ENCODE results near the gene SND1. TPM values are rescaled to one million over a fixed set of nuclear protein-coding genes. Genes with fewer than 3 reads are reported as not detected.

Gene SND1
- total and polyA plus RNA-seq, 2 donors (not counting 1 experiment from before 2014, with no cell fraction given), result 44.4 to 165 TPM

- H3K36me3 ChIP-seq (replicated peaks in 1 of 2; ENCODE audit: control extremely low read depth in 1 of 2, control insufficient read depth in 1 of 2, extremely low read depth in 1 of 2, insufficient read depth in 2 of 2, low read length in 1 of 2), result peaks cover 0 to 11% of the 10 kb centered on the region in 2 experiments
- no CpG with 5 or more reads among the region's 1 CpG for WGBS (ENCODE audit: insufficient coverage)
- no peak overlapping the region for H3K4me3 Mint-ChIP-seq
- H3K79me2 ChIP-seq (ENCODE audit: control insufficient read depth, insufficient read depth, low read length), result peaks cover 28% of the 10 kb centered on the region
- no peaks in the 10 kb centered on the region for H3K9me3 ChIP-seq (ENCODE audit: control extremely low read depth in 1 of 3, control insufficient read depth in 2 of 3, insufficient read depth in 1 of 3, low read length in 2 of 3)
- H4K20me1 ChIP-seq (ENCODE audit: control insufficient read depth, insufficient read depth, low read length, poor library complexity, severe bottlenecking), result no peaks in the 10 kb centered on the region
- no peaks in the 10 kb centered on the region for H3K9me3 Mint-ChIP-seq (ENCODE audit: insufficient read depth)
- no peak overlapping the region for H2AFZ ChIP-seq (ENCODE audit: insufficient read depth, low read depth, low read length, poor library complexity, severe bottlenecking)
- H3K4me2 ChIP-seq (replicated peaks; ENCODE audit: low read depth, low read length, poor library complexity, severe bottlenecking), result no peak overlapping the region
- CTCF ChIA-PET, result no interaction called here
- H3K9ac ChIP-seq (ENCODE audit: low read length), result no peak overlapping the region
- H3K27ac ChIP-seq (ENCODE audit: low read length in 2 of 2), result no peak overlapping the region
- H3K27ac Mint-ChIP-seq, result no peak overlapping the region
- H3K27me3 ChIP-seq (replicated peaks in 1 of 4; ENCODE audit: control extremely low read depth in 1 of 4, control insufficient read depth in 3 of 4, insufficient read depth in 4 of 4, low read length in 3 of 4), result no peaks in the 10 kb centered on the region
- no peaks in the 10 kb centered on the region for H3K27me3 Mint-ChIP-seq
- TF ChIP-seq EZH2 (IDR thresholded peaks at IDR 0.05; ENCODE audit: borderline replicate concordance, insufficient read depth, low read depth, low read length, poor library complexity, severe bottlenecking), result no peak
- no peak for TF ChIP-seq CTCF (IDR thresholded peaks at IDR 0.05)
- POLR2A ChIA-PET, result no interaction called here
- peaks cover 30 to 59% of the 10 kb centered on the region in 2 donors for H3K4me1 ChIP-seq (ENCODE audit: control insufficient read depth in 2 of 2, insufficient read depth in 2 of 2, low read length in 2 of 2)
- no peak for ATAC-seq (ENCODE audit: low read depth)
- no peak for DNase-seq
- peaks cover 72% of the 10 kb centered on the region for H3K4me1 Mint-ChIP-seq
- intact Hi-C loops (cut with micrococcal nuclease), result no loop called here
- no peak overlapping the region for H3K4me3 ChIP-seq (ENCODE audit: control extremely low read depth in 1 of 5, extremely low read depth in 1 of 5, insufficient read depth in 1 of 5, low read depth in 2 of 5, low read length in 4 of 5)
Observed at GRCh38 chr7:127932496-127932895, 280.5 kb downstream of the SND1 start.

GRCh38 chr7:127933146-127933545 is 281.2 kb downstream of the SND1 start:
- Mint-ChIP-seq H3K27ac (no peak overlapping the region), H3K27me3 (no peaks in the 10 kb centered on the region), H3K4me1 (peaks cover 65% of the 10 kb centered on the region), H3K4me3 (no peak overlapping the region), H3K9me3 (ENCODE audit: insufficient read depth) (no peaks in the 10 kb centered on the region)
- H3K27me3 ChIP-seq (replicated peaks in 1 of 4; ENCODE audit: control extremely low read depth in 1 of 4, control insufficient read depth in 3 of 4, insufficient read depth in 4 of 4, low read length in 3 of 4), result no peaks in the 10 kb centered on the region
- intact Hi-C loops (cut with micrococcal nuclease), result no loop called here
- WGBS (ENCODE audit: insufficient coverage), result 94% methylated on average over 3 of the region's 4 CpGs
- H3K4me1 ChIP-seq (ENCODE audit: control insufficient read depth in 2 of 2, insufficient read depth in 2 of 2, low read length in 2 of 2), result peaks cover 23 to 52% of the 10 kb centered on the region in 2 donors
- H3K4me2 ChIP-seq (replicated peaks; ENCODE audit: low read depth, low read length, poor library complexity, severe bottlenecking), result no peak overlapping the region
- DNase-seq, result no peak
- POLR2A ChIA-PET, result no interaction called here
- H3K4me3 ChIP-seq (ENCODE audit: control extremely low read depth in 1 of 5, extremely low read depth in 1 of 5, insufficient read depth in 1 of 5, low read depth in 2 of 5, low read length in 4 of 5), result no peak overlapping the region
- CTCF ChIA-PET, result no interaction called here
- H3K36me3 ChIP-seq (replicated peaks in 1 of 2; ENCODE audit: control extremely low read depth in 1 of 2, control insufficient read depth in 1 of 2, extremely low read depth in 1 of 2, insufficient read depth in 2 of 2, low read length in 1 of 2), result peaks cover 0 to 11% of the 10 kb centered on the region in 2 experiments
- no peak overlapping the region for H3K27ac ChIP-seq (ENCODE audit: low read length in 2 of 2)
- no peak for ATAC-seq (ENCODE audit: low read depth)
- no peaks in the 10 kb centered on the region for H4K20me1 ChIP-seq (ENCODE audit: control insufficient read depth, insufficient read depth, low read length, poor library complexity, severe bottlenecking)
- H3K9ac ChIP-seq (ENCODE audit: low read length), result no peak overlapping the region
- no peak overlapping the region for H2AFZ ChIP-seq (ENCODE audit: insufficient read depth, low read depth, low read length, poor library complexity, severe bottlenecking)
- TF ChIP-seq EZH2 (IDR thresholded peaks at IDR 0.05; ENCODE audit: borderline replicate concordance, insufficient read depth, low read depth, low read length, poor library complexity, severe bottlenecking) (no peak), CTCF (IDR thresholded peaks at IDR 0.05) (no peak)
- peaks cover 28% of the 10 kb centered on the region for H3K79me2 ChIP-seq (ENCODE audit: control insufficient read depth, insufficient read depth, low read length)
- H3K9me3 ChIP-seq (ENCODE audit: control extremely low read depth in 1 of 3, control insufficient read depth in 2 of 3, insufficient read depth in 1 of 3, low read length in 2 of 3), result no peaks in the 10 kb centered on the region

Measured in B cell (primary cell).